ENCODE data around the gene EFHC2. TPM values are rescaled to one million over a fixed set of nuclear protein-coding genes. Genes with fewer than 3 reads are reported as not detected.

EFHC2 gene
- total RNA-seq, 4 donors from 2014 or later: 5.1 to 16.1 (median 8.9) TPM

DNA sequence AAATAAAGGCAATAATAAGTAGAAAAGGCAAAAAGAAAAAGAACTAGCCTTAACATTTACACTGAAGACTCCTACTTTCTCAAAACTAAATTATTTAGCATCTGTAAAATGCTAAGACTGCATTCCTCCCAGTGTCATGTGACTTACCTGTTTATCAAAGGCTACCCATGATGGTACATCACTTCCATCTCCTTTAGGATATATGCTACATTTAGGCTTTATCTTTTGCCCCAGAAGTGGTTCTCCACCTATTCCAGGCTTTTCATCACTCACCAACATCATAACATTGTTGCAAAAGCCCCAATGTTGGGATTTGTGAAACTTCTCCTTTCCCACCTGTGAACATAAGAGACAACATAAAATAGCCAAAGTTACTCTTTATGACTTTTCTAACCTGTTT, 31.1 kb downstream of the EFHC2 start:
- no peaks in the 10 kb centered on the region for H3K36me3 ChIP-seq
- DNase-seq (ENCODE audit: low spot score in 2 of 2): no peak
- no peaks in the 10 kb centered on the region for H3K9me3 ChIP-seq
- TF ChIP-seq POLR2A (IDR thresholded peaks at IDR 0.05): no peak
- no peaks in the 10 kb centered on the region for H3K4me1 ChIP-seq
- no peak overlapping the region for H3K27ac ChIP-seq
- H3K4me3 ChIP-seq: no peak overlapping the region
- no peaks in the 10 kb centered on the region for H3K27me3 ChIP-seq

GRCh38 chrX:44310227-44310626, 33.2 kb downstream of the EFHC2 start:
- Histone ChIP-seq H3K4me3 (no peak overlapping the region), H3K36me3 (no peaks in the 10 kb centered on the region), H3K4me1 (no peaks in the 10 kb centered on the region), H3K27ac (no peak overlapping the region), H3K27me3 (no peaks in the 10 kb centered on the region), H3K9me3 (no peaks in the 10 kb centered on the region)
- no peak for DNase-seq (ENCODE audit: low spot score in 2 of 2)
- 90% methylated on average over 27 of the region's 27 CpGs for WGBS
- TF ChIP-seq EP300 (IDR thresholded peaks at IDR 0.05) (no peak), POLR2A (IDR thresholded peaks at IDR 0.05) (no peak), POLR2AphosphoS5 (IDR thresholded peaks at IDR 0.05) (no peak)
- TF ChIP-seq, protein P1, sequence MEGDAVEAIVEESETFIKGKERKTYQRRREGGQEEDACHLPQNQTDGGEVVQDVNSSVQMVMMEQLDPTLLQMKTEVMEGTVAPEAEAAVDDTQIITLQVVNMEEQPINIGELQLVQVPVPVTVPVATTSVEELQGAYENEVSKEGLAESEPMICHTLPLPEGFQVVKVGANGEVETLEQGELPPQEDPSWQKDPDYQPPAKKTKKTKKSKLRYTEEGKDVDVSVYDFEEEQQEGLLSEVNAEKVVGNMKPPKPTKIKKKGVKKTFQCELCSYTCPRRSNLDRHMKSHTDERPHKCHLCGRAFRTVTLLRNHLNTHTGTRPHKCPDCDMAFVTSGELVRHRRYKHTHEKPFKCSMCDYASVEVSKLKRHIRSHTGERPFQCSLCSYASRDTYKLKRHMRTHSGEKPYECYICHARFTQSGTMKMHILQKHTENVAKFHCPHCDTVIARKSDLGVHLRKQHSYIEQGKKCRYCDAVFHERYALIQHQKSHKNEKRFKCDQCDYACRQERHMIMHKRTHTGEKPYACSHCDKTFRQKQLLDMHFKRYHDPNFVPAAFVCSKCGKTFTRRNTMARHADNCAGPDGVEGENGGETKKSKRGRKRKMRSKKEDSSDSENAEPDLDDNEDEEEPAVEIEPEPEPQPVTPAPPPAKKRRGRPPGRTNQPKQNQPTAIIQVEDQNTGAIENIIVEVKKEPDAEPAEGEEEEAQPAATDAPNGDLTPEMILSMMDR (IDR thresholded peaks at IDR 0.05): no peak

DNA sequence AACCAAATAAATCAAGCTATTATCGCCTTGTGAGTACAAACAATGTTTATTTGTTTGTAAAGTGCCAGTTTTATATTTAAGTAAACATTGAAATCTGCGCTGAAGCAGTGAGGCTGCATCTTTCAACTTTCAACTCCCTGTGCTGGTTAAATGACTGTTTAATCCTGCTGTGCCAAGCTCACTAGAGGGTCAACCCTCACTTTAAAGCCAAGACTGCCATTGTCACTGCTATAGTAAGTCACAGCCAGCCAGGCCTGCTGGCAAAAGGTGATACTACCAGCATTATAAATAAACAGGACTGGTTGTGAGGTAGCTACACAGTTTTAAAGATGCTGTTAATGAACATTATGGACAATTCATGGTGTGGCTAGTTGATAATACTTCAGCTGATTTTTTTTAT, 34.6 kb downstream of the EFHC2 start:
- Histone ChIP-seq H3K9me3 (no peaks in the 10 kb centered on the region), H3K4me3 (no peak overlapping the region), H3K4me1 (no peaks in the 10 kb centered on the region), H3K27me3 (no peaks in the 10 kb centered on the region), H3K36me3 (no peaks in the 10 kb centered on the region), H3K27ac (no peak overlapping the region)
- TF ChIP-seq POLR2A (IDR thresholded peaks at IDR 0.05): no peak
- no peak for TF ChIP-seq EP300 (IDR thresholded peaks at IDR 0.05)
- TF ChIP-seq, protein P1 (IDR thresholded peaks at IDR 0.05): no peak
- no peak for TF ChIP-seq POLR2AphosphoS5 (IDR thresholded peaks at IDR 0.05)
- WGBS: 91% methylated on average over 2 of the region's 2 CpGs
- no peak for DNase-seq (ENCODE audit: low spot score in 2 of 2)

DNA sequence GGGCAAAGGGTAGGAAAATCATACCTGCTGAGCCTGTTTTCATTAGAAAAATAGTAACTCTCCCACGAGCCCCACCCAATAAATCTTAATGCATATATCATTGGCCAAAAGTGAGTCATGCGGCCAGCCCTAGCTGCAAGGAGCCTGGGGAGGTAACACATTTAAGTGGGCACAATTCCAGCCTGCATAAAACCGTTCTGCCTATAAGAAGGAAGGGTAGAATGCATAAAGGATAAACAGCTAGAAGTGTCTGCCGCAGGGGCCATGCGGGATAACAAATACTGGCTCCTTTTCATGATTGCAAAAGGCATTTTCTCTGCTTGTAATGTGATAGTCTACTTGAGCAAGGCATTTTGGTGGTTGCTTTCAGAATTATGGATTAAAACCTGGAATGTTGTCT, 37.1 kb downstream of the EFHC2 start:
- Histone ChIP-seq H3K9me3 (no peaks in the 10 kb centered on the region), H3K27me3 (no peaks in the 10 kb centered on the region), H3K4me1 (no peaks in the 10 kb centered on the region), H3K36me3 (no peaks in the 10 kb centered on the region), H3K4me3 (no peak overlapping the region), H3K27ac (peak overlapping the region; percentile 29)
- WGBS: 59% methylated on average over 5 of the region's 5 CpGs
- TF ChIP-seq POLR2A (IDR thresholded peaks at IDR 0.05) (no peak), EP300 (IDR thresholded peaks at IDR 0.05) (no peak), POLR2AphosphoS5 (IDR thresholded peaks at IDR 0.05) (no peak)
- TF ChIP-seq, protein P1 (IDR thresholded peaks at IDR 0.05): no peak
- no peak for DNase-seq (ENCODE audit: low spot score in 2 of 2)

DNA sequence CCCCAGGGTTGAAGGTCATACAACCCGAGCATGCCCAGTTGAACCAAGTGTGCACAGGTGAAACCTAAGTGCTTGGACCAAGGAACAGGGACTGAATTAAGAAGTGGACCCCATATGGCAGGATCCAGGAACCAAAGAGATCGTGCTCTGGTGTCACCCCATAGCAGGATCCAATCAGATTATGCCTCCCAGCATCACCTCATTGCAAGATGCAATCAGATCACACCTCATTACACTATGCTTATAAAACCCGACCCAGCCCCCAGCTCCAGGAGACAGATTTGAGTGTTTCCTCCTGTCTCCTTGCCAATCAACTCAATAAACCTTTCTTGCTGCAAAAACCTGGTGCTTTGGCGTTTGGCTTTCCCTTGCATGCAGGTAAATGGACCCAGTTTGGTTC, 37.6 kb downstream of the EFHC2 start:
- WGBS: 69% methylated on average over 4 of the region's 4 CpGs
- DNase-seq (ENCODE audit: low spot score in 2 of 2): no peak
- no peak overlapping the region for H3K4me3 ChIP-seq
- no peaks in the 10 kb centered on the region for H3K27me3 ChIP-seq
- H3K9me3 ChIP-seq: no peaks in the 10 kb centered on the region
- H3K27ac ChIP-seq: no peak overlapping the region
- H3K36me3 ChIP-seq: no peaks in the 10 kb centered on the region
- no peaks in the 10 kb centered on the region for H3K4me1 ChIP-seq
- TF ChIP-seq, protein P1 (IDR thresholded peaks at IDR 0.05): no peak
- TF ChIP-seq EP300 (IDR thresholded peaks at IDR 0.05): no peak
- no peak for TF ChIP-seq POLR2A (IDR thresholded peaks at IDR 0.05)
- no peak for TF ChIP-seq POLR2AphosphoS5 (IDR thresholded peaks at IDR 0.05)

DNA sequence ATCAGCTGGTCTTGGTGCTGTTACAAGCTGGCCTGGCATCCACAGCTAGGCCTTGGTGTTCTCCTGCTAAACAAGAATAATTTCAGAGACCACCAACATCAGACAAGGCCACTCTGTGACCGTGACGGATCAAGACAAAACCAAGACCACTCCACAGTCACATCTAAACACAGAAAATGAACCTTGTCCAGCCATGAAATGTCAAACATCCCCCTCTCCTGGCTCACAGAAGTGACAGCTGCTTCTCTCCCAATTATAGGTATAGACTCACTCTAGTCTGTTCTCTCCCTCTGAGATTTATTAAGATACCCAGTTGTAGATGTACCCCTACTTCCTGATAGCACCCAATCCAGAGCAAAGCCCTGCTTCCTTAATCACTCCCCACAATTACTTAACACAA, 40.4 kb downstream of the EFHC2 start:
- no peaks in the 10 kb centered on the region for H3K9me3 ChIP-seq
- WGBS: 92% methylated on average over 2 of the region's 2 CpGs

More for the DNA sequence above, 40.4 kb downstream of the EFHC2 start:
- Histone ChIP-seq H3K27me3 (no peaks in the 10 kb centered on the region), H3K4me3 (no peak overlapping the region), H3K4me1 (no peaks in the 10 kb centered on the region), H3K36me3 (no peaks in the 10 kb centered on the region), H3K27ac (no peak overlapping the region)
- DNase-seq (ENCODE audit: low spot score in 2 of 2): no peak
- TF ChIP-seq EP300 (IDR thresholded peaks at IDR 0.05) (no peak), POLR2A (IDR thresholded peaks at IDR 0.05) (no peak), POLR2AphosphoS5 (IDR thresholded peaks at IDR 0.05) (no peak)
- TF ChIP-seq, protein P1 (IDR thresholded peaks at IDR 0.05): no peak

Measured in suprapubic skin (tissue), 4 donors.